Large intestine (tissue), 3 donors: ENCODE data around the gene FADS1. TPM values are rescaled to one million over a fixed set of nuclear protein-coding genes. Genes with fewer than 3 reads are reported as not detected.
A peak's percentile ranks its signal among the peaks of the same experiment; 100 is the strongest.

Experiments used
- DNase-seq, 2 donors: peaks; one replicate each; pipeline versions ENCODE4 v3.0.0 to v3.0.0-alpha.2; 2013
- H3K27ac ChIP-seq: one replicate; pipeline ENCODE4 v1.5.1; 2013; ENCODE audit warnings: low read length
- H3K27me3 ChIP-seq: 2 replicates; pipeline ENCODE4 v1.6.1; 2013; ENCODE audit warnings: low read length; ENCODE audit not compliant: control insufficient read depth, insufficient read depth
- H3K36me3 ChIP-seq: 2 replicates; pipeline ENCODE4 v1.6.1; 2013; ENCODE audit warnings: low read length; ENCODE audit not compliant: control insufficient read depth, insufficient read depth
- H3K4me1 ChIP-seq: one replicate; pipeline ENCODE4 v1.6.1; 2013; ENCODE audit warnings: low read length; ENCODE audit not compliant: control insufficient read depth, insufficient read depth
- H3K4me3 ChIP-seq: one replicate; pipeline ENCODE4 v1.5.1; 2013; ENCODE audit warnings: low read length
- H3K9me3 ChIP-seq: one replicate; pipeline ENCODE4 v1.6.1; 2013; ENCODE audit warnings: mild to moderate bottlenecking, low read depth, low read length, moderate library complexity; ENCODE audit not compliant: control insufficient read depth
- WGBS: methylation state at CpG from one replicate; pipeline ENCODE4 v1.1.5; 2013; ENCODE audit warnings: low lambda C conversion rate; ENCODE audit not compliant: insufficient coverage; 5-methylcytosine and 5-hydroxymethylcytosine counted together
- polyA plus RNA-seq: library from polyadenylated mRNA; unstranded; fragments of 120-200 nt; gene quantifications from one replicate; pipeline ENCODE4 v1.2.1, GENCODE V29; 2013

The FADS1 gene
- polyA plus RNA-seq, 1 donor: 9.0 TPM

GRCh38 chr11:61782841-61783240 is 34.0 kb downstream of the FADS1 start:
- DNase-seq: no peak
- no peaks in the 10 kb centered on the region for H3K9me3 ChIP-seq
- H3K36me3 ChIP-seq: peaks cover 96% of the 10 kb centered on the region
- no peak overlapping the region for H3K27ac ChIP-seq
- no CpG with 5 or more reads among the region's 11 CpGs for WGBS
- H3K4me1 ChIP-seq: no peaks in the 10 kb centered on the region
- no peak overlapping the region for H3K4me3 ChIP-seq
- no peaks in the 10 kb centered on the region for H3K27me3 ChIP-seq

- H3K4me3 ChIP-seq: no peak overlapping the region
- H3K9me3 ChIP-seq: no peaks in the 10 kb centered on the region
- H3K27ac ChIP-seq: no peak overlapping the region
- H3K36me3 ChIP-seq: peaks cover 95% of the 10 kb centered on the region
- no peaks in the 10 kb centered on the region for H3K27me3 ChIP-seq
- H3K4me1 ChIP-seq: no peaks in the 10 kb centered on the region
- DNase-seq: no peak
- 93% methylated on average over 2 of the region's 3 CpGs for WGBS
Observed at GRCh38 chr11:61782299-61782698, 34.5 kb downstream of the FADS1 start.

GRCh38 chr11:61781585-61781984 is 35.2 kb downstream of the FADS1 start:
- peaks cover 93% of the 10 kb centered on the region for H3K36me3 ChIP-seq
- H3K27me3 ChIP-seq: no peaks in the 10 kb centered on the region
- no peaks in the 10 kb centered on the region for H3K4me1 ChIP-seq
- no peak for DNase-seq
- no CpG with 5 or more reads among the region's 5 CpGs for WGBS
- no peak overlapping the region for H3K4me3 ChIP-seq
- no peak overlapping the region for H3K27ac ChIP-seq
- H3K9me3 ChIP-seq: no peaks in the 10 kb centered on the region

- no peaks in the 10 kb centered on the region for H3K9me3 ChIP-seq
- DNase-seq: no peak
- WGBS: no CpG with 5 or more reads among the region's 9 CpGs
- peaks cover 89% of the 10 kb centered on the region for H3K36me3 ChIP-seq
- H3K4me3 ChIP-seq: no peak overlapping the region
- peaks cover 4% of the 10 kb centered on the region for H3K4me1 ChIP-seq
- H3K27me3 ChIP-seq: no peaks in the 10 kb centered on the region
- no peak overlapping the region for H3K27ac ChIP-seq
Observed at GRCh38 chr11:61780581-61781162, 36.1 kb downstream of the FADS1 start.

DNA sequence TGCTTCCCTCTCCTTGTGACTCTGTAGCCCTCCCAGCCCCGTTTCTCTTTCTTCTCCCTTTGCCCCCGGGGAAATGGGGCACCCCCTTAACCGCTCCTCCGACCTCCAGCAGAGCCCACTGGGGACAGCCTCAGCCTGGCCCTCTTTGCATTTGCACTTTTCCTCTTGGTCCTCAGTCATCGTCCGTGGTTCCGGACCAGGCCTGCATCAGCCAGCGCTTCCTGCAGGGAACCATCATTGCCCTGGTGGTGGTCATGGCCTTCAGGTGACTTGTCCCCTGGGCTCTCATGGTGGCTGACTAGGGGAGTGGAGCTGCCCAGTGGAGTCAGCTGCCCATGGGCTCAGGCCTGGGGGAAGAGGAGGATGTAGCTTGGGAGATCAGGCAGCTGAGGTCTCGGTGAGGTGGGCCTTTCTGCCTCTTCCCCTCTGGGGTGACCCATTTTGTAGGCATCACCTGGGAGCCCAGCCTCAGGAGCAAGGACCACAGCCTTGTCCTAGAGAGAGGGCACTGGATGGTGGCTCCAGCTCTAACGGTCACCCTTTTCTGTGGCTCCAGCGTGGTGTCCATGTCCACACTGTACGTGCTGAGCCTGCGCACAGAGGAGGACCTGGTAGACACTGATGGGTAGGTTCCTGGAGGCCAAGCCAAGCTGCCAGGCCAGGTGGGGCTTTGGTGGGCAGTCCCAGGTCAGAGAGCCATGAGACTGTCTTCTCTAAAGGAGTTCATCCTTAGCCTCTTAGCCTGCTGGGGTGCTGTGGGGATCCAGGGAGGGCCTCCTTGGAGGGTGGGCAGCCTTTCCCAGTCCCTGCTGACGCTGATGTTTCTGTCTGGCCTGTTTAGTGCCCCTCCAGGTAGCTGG is 36.9 kb downstream of the FADS1 start:
- Histone ChIP-seq H3K27ac (no peak overlapping the region), H3K9me3 (no peaks in the 10 kb centered on the region), H3K4me1 (peaks cover 4% of the 10 kb centered on the region), H3K36me3 (peaks cover 85% of the 10 kb centered on the region), H3K4me3 (no peak overlapping the region), H3K27me3 (no peaks in the 10 kb centered on the region)
- no peak for DNase-seq
- no CpG with 5 or more reads among the region's 14 CpGs for WGBS

GRCh38 chr11:61778920-61779650 is 37.7 kb downstream of the FADS1 start:
- H3K27ac ChIP-seq: no peak overlapping the region
- H3K27me3 ChIP-seq: no peaks in the 10 kb centered on the region
- H3K36me3 ChIP-seq: peaks cover 80% of the 10 kb centered on the region
- WGBS: no CpG with 5 or more reads among the region's 24 CpGs
- peaks cover 4% of the 10 kb centered on the region for H3K4me1 ChIP-seq
- H3K4me3 ChIP-seq: no peak overlapping the region
- no peak for DNase-seq
- no peaks in the 10 kb centered on the region for H3K9me3 ChIP-seq

DNA sequence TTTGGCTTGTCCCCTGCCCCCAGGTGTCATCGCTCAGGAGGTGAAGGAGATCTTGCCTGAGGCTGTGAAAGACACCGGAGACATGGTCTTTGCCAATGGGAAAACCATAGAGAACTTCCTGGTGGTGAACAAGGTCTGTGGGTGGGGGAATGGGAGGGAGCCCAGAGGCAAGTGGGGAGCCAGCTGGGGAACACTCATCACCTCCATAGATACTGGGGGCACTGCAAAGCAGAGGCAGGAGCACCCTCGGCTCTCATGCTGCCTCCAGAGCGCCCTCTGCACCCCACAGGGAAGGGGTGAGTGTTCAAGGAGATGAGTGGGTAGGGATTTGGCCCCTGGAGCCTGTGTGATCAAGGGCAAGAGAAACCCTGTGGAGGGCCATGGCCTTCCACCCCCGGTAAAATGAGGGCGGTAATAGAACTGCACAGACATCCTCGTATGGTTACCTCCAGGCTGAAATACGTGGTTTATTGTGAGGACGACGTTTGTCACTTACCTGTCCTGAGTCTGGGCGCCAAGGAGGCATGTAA is 38.4 kb downstream of the FADS1 start:
- H3K36me3 ChIP-seq: peaks cover 76% of the 10 kb centered on the region
- no peaks in the 10 kb centered on the region for H3K27me3 ChIP-seq
- H3K4me3 ChIP-seq: no peak overlapping the region
- no peaks in the 10 kb centered on the region for H3K9me3 ChIP-seq
- 100% methylated on average over 1 of the region's 11 CpGs for WGBS
- DNase-seq: no peak
- H3K27ac ChIP-seq: no peak overlapping the region
- H3K4me1 ChIP-seq: peaks cover 4% of the 10 kb centered on the region

DNA sequence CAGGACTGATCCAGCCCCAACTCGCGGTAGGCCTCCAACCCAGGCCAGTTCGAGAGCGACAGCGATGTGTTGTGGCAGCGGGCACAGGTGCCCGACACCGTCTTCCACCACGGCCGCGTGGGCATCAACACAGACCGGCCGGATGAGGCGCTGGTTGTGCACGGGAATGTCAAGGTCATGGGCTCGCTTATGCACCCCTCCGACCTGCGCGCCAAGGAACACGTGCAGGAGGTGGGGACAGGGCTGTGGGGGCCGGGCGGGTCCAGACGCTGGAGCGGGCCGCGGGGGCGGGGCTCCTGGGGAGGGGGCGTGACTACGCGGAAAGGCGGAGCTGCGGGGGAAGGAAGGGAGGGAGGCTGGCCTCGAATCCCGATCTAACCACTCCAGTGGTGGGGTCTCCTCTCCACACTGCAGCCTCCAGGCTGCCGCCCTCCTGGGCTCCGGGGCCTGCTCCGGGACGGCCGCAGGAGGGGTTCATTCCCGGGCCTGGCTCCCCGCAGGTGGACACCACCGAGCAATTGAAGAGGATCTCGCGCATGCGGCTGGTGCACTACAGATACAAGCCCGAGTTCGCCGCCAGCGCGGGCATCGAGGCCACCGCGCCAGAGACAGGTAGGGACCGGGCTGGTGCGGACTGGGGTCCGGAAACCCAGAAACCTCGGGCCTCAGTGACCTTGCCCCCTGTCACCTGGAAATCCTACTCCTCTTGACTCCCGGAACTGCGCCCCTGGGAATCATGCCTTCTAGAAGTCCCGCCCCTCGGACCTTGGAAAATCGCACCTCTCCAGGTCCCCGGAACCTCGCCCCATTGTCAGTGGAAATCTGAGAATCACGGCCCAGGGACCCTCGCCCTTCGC is 39.3 kb downstream of the FADS1 start:
- no peaks in the 10 kb centered on the region for H3K9me3 ChIP-seq
- no peaks in the 10 kb centered on the region for H3K27me3 ChIP-seq
- 93% methylated on average over 5 of the region's 67 CpGs for WGBS
- H3K4me3 ChIP-seq: no peak overlapping the region
- no peak overlapping the region for H3K27ac ChIP-seq
- H3K36me3 ChIP-seq: peaks cover 68% of the 10 kb centered on the region
- DNase-seq: no peak
- peaks cover 7% of the 10 kb centered on the region for H3K4me1 ChIP-seq

- Histone ChIP-seq H3K9me3 (no peaks in the 10 kb centered on the region), H3K36me3 (peaks cover 69% of the 10 kb centered on the region), H3K27ac (no peak overlapping the region), H3K27me3 (no peaks in the 10 kb centered on the region), H3K4me3 (no peak overlapping the region), H3K4me1 (peaks cover 10% of the 10 kb centered on the region)
- DNase-seq: peak in 1 of 2 donors; percentile 51
- WGBS: no CpG with 5 or more reads among the region's 9 CpGs
Observed at GRCh38 chr11:61776561-61777075, 40.2 kb downstream of the FADS1 start.
